Astrocyte (in vitro differentiated cells and primary cell): ENCODE measurements around the gene CCNI2. TPM values are rescaled to one million over a fixed set of nuclear protein-coding genes. Genes with fewer than 3 reads are reported as not detected.

Experiments used
- DNase-seq: peaks from one replicate; pipeline ENCODE4 v3.0.0-alpha.2; 2010; ENCODE audit warnings: low read depth
- FAIRE-seq: peaks from 2 replicates; lab custom pipeline; 2011; peaks lifted over from hg19 to GRCh38; lab: Jason Lieb, UNC
- H2AFZ ChIP-seq: 2 replicates; pipeline ENCODE4 v1.6.0; 2012; ENCODE audit warnings: low read depth, low read length, inconsistent platforms
- H3K27ac ChIP-seq: 2 replicates; pipeline ENCODE4 v1.5.1; 2011; ENCODE audit warnings: low read depth, low read length, inconsistent platforms
- H3K27me3 ChIP-seq: 2 replicates; pipeline ENCODE4 v1.6.0; 2011; ENCODE audit warnings: low read length, inconsistent platforms; ENCODE audit not compliant: insufficient read depth
- H3K36me3 ChIP-seq: 2 replicates; pipeline ENCODE4 v1.5.1; 2011; ENCODE audit warnings: low read length, inconsistent platforms; ENCODE audit not compliant: insufficient read depth
- H3K4me1 ChIP-seq: 2 replicates; pipeline ENCODE4 v1.5.1; 2011; ENCODE audit warnings: low read length, inconsistent platforms; ENCODE audit not compliant: insufficient read depth
- H3K4me2 ChIP-seq: 2 replicates; pipeline ENCODE4 v1.6.0; 2012; ENCODE audit warnings: low read length, inconsistent platforms
- H3K4me3 ChIP-seq: 2 replicates; pipeline ENCODE4 v1.5.1; 2011; ENCODE audit warnings: low read depth, mild to moderate bottlenecking, low read length, inconsistent platforms; ENCODE audit not compliant: insufficient read depth
- H3K79me2 ChIP-seq: 2 replicates; pipeline ENCODE4 v1.6.0; 2012; ENCODE audit warnings: mild to moderate bottlenecking, low read length, inconsistent platforms; ENCODE audit not compliant: insufficient read depth
- H3K9ac ChIP-seq: 2 replicates; pipeline ENCODE4 v1.6.0; 2012; ENCODE audit warnings: mild to moderate bottlenecking, low read length, inconsistent platforms
- H3K9me3 ChIP-seq: 2 replicates; pipeline ENCODE4 v1.5.1; 2012; ENCODE audit warnings: low read depth, mild to moderate bottlenecking, low read length, inconsistent platforms; ENCODE audit not compliant: insufficient read depth
- H4K20me1 ChIP-seq: 2 replicates; pipeline ENCODE4 v1.6.0; 2012; ENCODE audit warnings: low read length, inconsistent platforms; ENCODE audit not compliant: insufficient read depth
- H3K27ac Mint-ChIP-seq: one replicate; pipeline ENCODE4 v1.8.0; 2021; ENCODE audit warnings: mild to moderate bottlenecking, mixed read lengths; ENCODE audit not compliant: unreplicated experiment
- H3K27me3 Mint-ChIP-seq: one replicate; pipeline ENCODE4 v1.8.0; 2021; ENCODE audit warnings: low read depth, mixed read lengths; ENCODE audit not compliant: unreplicated experiment
- H3K36me3 Mint-ChIP-seq: one replicate; pipeline ENCODE4 v1.8.0; 2021; ENCODE audit warnings: low read depth, mixed read lengths; ENCODE audit not compliant: unreplicated experiment
- H3K4me1 Mint-ChIP-seq: one replicate; pipeline ENCODE4 v1.8.0; 2021; ENCODE audit warnings: low read depth, mixed read lengths; ENCODE audit not compliant: unreplicated experiment
- H3K4me3 Mint-ChIP-seq: one replicate; pipeline ENCODE4 v1.8.0; 2021; ENCODE audit warnings: mild to moderate bottlenecking, moderate library complexity, mixed read lengths; ENCODE audit not compliant: unreplicated experiment
- H3K9me3 Mint-ChIP-seq: one replicate; pipeline ENCODE4 v1.8.0; 2021; ENCODE audit warnings: mild to moderate bottlenecking, mixed read lengths; ENCODE audit not compliant: unreplicated experiment
- CTCF ChIP-seq: IDR thresholded peaks from 2 replicates; pipeline ENCODE4 v1.5.1; 2011; ENCODE audit warnings: low read depth, mild to moderate bottlenecking, inconsistent platforms, low read length, moderate library complexity; ENCODE audit not compliant: insufficient read depth
- EZH2 ChIP-seq: IDR thresholded peaks from 2 replicates; pipeline ENCODE4 v1.6.1; 2012; ENCODE audit warnings: mild to moderate bottlenecking, low read length, inconsistent platforms; ENCODE audit not compliant: insufficient read depth
- total RNA-seq: library from RNA; stranded (reverse); gene quantifications from 2 replicates; pipeline ENCODE4 v1.2.1, GENCODE V29; 2021

The CCNI2 gene
- total RNA-seq, 1 donor from 2014 or later, result 0.16 TPM

DNA sequence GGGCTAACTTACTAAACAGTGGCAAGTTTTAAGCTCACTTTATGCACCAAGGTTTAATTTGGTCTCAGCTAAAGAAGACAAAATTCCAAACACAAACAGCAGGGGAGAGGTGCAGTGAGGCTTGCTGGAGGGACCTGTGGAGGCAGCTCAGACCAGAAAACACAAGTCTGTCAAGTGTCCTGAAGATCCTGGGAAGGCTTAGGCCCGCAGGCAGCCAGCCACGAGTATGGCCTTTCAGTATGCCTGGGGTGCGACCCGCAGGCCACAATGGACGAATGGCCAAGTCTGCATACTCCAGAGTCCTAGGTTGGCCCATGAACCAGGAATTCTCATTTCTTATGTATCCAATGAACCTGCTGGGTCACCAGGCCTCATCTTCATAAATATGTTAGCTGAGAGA, 9.3 kb downstream of the CCNI2 start:
- Mint-ChIP-seq H3K27me3 (no peaks in the 10 kb centered on the region), H3K27ac (no peak overlapping the region), H3K4me3 (no peak overlapping the region), H3K4me1 (peaks cover 11% of the 10 kb centered on the region), H3K36me3 (peaks cover 37% of the 10 kb centered on the region), H3K9me3 (no peaks in the 10 kb centered on the region)
- Histone ChIP-seq H3K4me1 (no peaks in the 10 kb centered on the region), H3K36me3 (peaks cover 14% of the 10 kb centered on the region), H3K27ac (no peak overlapping the region), H3K79me2 (no peaks in the 10 kb centered on the region), H3K9me3 (no peaks in the 10 kb centered on the region), H3K4me2 (no peak overlapping the region), H3K4me3 (no peak overlapping the region), H2AFZ (no peak overlapping the region), H4K20me1 (no peaks in the 10 kb centered on the region), H3K9ac (no peak overlapping the region), H3K27me3 (no peaks in the 10 kb centered on the region)
- DNase-seq (no peak), FAIRE-seq (no peak)
- TF ChIP-seq CTCF (no peak), EZH2 (no peak)

DNA sequence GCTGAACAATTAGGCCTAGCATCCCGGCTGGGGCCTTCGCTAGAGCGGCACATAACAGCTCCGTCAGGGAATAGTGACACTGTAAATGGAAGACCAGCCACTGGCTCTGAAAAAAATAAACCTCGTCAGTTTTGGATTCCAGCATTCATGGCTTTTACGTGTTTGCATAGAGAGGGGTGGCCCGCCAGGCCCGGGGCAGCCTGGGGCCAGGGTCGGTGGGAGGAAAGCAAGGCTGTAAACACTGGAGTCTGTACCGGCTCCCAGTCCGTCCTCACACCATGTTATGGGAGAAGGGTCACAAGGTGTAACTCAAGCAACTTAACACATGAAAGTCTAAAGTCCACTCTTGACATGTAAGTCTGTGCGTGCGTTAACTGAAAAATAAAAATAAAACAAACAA, 11.2 kb downstream of the CCNI2 start:
- Histone ChIP-seq H3K36me3 (peaks cover 14% of the 10 kb centered on the region), H3K4me3 (no peak overlapping the region), H3K4me1 (no peaks in the 10 kb centered on the region), H3K27me3 (no peaks in the 10 kb centered on the region), H3K9me3 (no peaks in the 10 kb centered on the region), H2AFZ (no peak overlapping the region), H3K27ac (no peak overlapping the region), H3K79me2 (no peaks in the 10 kb centered on the region), H4K20me1 (no peaks in the 10 kb centered on the region), H3K9ac (no peak overlapping the region), H3K4me2 (no peak overlapping the region)
- Mint-ChIP-seq H3K4me3 (no peak overlapping the region), H3K9me3 (no peaks in the 10 kb centered on the region), H3K27me3 (no peaks in the 10 kb centered on the region), H3K4me1 (peaks cover 11% of the 10 kb centered on the region), H3K27ac (no peak overlapping the region), H3K36me3 (peaks cover 39% of the 10 kb centered on the region)
- DNase-seq (no peak), FAIRE-seq (no peak)
- TF ChIP-seq CTCF (no peak), EZH2 (no peak)

DNA sequence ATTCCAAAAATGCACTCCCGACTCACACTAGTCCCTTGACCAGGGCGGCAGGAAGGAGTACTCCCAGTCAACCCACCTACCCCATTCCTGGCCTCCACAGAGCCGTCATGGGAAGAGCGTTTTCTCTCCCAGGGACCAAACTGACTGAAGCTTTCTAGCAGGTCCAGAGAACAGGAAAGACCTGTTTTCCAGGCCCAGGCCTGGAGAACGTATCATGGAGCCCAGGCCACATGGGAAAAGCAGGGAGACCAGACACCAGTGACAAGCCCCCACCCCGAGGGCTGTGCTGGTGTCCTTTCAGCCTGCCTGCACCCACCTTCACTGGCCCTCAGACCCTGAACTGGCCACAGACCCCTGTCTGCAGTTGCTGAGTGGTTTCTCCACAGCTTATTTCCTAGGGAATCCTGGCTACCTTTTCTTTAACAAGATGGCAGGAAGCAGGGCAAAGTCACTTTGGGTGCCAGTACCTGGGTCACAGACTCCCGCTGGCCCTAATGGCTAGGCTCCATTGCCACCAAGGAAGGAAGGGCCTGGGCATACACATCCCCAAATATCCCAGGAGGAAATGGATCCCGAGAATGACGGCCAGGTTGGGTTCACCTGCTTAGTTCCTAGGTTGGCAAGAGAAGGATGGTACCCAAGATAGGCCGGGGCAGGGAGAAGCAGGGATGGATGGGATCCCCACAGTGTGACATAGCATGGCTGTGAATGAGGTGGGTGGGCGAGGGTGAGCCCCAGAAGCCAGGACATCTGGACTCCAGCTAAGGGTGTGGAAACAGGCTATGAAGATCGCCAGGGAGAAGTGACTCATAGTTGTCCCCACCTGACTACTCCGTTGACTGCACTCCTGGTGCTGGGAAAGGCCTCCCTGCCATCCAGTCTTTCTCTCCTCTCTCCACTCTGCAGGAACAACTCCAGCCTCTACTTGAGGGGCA, 12.2 kb downstream of the CCNI2 start:
- no peaks in the 10 kb centered on the region for H3K9me3 ChIP-seq
- no peak for TF ChIP-seq CTCF
- TF ChIP-seq EZH2, result no peak
- no peak overlapping the region for H3K4me3 ChIP-seq
- H3K27me3 ChIP-seq, result no peaks in the 10 kb centered on the region
- Mint-ChIP-seq H3K9me3 (no peaks in the 10 kb centered on the region), H3K36me3 (peaks cover 42% of the 10 kb centered on the region), H3K4me3 (no peak overlapping the region), H3K27me3 (no peaks in the 10 kb centered on the region), H3K4me1 (peaks cover 7% of the 10 kb centered on the region), H3K27ac (no peak overlapping the region)
- H4K20me1 ChIP-seq, result no peaks in the 10 kb centered on the region
- H3K4me2 ChIP-seq, result no peak overlapping the region
- no peak overlapping the region for H3K27ac ChIP-seq
- no peaks in the 10 kb centered on the region for H3K79me2 ChIP-seq
- no peak overlapping the region for H2AFZ ChIP-seq
- DNase-seq (no peak), FAIRE-seq (no peak)
- H3K9ac ChIP-seq, result no peak overlapping the region
- H3K4me1 ChIP-seq, result no peaks in the 10 kb centered on the region
- H3K36me3 ChIP-seq, result peaks cover 14% of the 10 kb centered on the region
